ENCODE measurements around the gene CCDC171. TPM values are rescaled to one million over a fixed set of nuclear protein-coding genes. Genes with fewer than 3 reads are reported as not detected.
"Not testable (repeated sequence)": the region's sequence is repeated elsewhere in the genome, so short reads cannot be mapped to it uniquely, and the experiment has no call there.

Gene CCDC171
- total and polyA plus RNA-seq, 2 donors = 1.6 to 20.4 TPM

DNA sequence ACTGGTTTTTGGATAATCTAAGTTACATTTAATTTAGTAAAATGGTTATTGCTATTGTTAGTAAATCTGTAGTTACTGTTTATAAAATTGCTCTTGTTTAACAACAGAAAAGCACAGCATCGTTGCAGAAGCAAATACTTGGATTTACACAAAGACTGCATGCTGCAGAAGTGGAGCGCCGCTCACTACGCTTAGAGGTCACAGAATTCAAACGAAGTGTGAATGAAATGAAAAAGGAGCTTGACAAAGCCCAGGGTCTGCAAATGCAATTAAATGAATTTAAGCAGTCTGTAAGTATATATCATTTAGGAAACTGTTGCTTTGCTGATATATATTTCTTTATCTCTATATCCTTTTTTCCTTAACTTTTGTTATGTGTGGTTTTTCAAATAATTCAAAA lies 226.0 kb downstream of the CCDC171 start:
- DNase-seq (ENCODE audit: extremely low spot score) = no peak
- WGBS = 81% methylated on average over 5 of the region's 5 CpGs
- no peak overlapping the region for H3K27ac ChIP-seq (ENCODE audit: low read depth)

DNA sequence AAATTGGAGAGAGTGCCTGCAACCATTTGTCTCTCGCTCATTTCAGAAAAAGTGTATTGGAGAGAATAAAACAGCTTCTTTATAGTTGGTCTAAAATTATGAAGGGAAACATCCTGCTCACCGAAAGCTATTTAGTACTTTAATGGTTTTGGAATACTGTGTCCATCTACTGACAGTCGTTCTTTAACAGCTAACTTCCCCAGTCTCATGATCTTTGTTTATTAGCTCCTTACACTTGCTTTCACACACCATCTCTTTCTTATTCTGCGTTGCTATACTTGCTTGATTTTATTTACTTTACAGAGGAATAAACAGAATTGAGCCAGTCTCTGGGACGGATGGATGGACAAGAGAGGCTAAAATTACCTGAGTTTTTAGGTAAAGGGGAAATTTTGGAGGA lies 229.3 kb downstream of the CCDC171 start:
- no peak for DNase-seq (ENCODE audit: extremely low spot score)
- Histone ChIP-seq H3K4me1 (ENCODE audit: insufficient read depth) (no peaks in the 10 kb centered on the region), H3K4me3 (ENCODE audit: low read depth, low read length) (no peak overlapping the region), H3K27ac (ENCODE audit: low read depth) (no peak overlapping the region), H3K36me3 (ENCODE audit: insufficient read depth) (no peaks in the 10 kb centered on the region)
- 89% methylated on average over 5 of the region's 5 CpGs for WGBS

More for the DNA sequence above, 226.0 kb downstream of the CCDC171 start:
- H3K4me3 ChIP-seq (ENCODE audit: low read depth, low read length) = no peak overlapping the region
- no peaks in the 10 kb centered on the region for H3K36me3 ChIP-seq (ENCODE audit: insufficient read depth)
- no peaks in the 10 kb centered on the region for H3K4me1 ChIP-seq (ENCODE audit: insufficient read depth)

DNA sequence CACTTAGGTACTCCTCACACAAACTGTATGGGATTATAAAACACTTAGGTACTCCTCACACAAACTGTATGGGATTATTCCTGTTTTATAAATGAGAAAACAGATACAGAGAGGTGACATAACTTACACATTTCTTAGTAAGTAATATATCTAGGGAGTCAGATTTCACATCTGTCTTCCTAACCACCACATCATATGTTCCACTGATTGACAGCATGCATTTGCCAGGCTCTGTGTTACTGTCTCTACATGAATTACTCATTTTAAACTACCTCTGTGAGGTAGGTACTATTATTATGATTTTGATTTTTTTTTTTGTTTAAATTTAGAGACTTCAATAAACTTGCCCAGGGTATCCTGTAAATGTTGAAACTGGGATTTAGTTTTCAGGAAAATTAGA lies 232.7 kb downstream of the CCDC171 start:
- no peak for DNase-seq (ENCODE audit: extremely low spot score)
- Histone ChIP-seq H3K36me3 (ENCODE audit: insufficient read depth) (no peaks in the 10 kb centered on the region), H3K27ac (ENCODE audit: low read depth) (no peak overlapping the region), H3K4me1 (ENCODE audit: insufficient read depth) (no peaks in the 10 kb centered on the region), H3K4me3 (ENCODE audit: low read depth, low read length) (no peak overlapping the region)

DNA sequence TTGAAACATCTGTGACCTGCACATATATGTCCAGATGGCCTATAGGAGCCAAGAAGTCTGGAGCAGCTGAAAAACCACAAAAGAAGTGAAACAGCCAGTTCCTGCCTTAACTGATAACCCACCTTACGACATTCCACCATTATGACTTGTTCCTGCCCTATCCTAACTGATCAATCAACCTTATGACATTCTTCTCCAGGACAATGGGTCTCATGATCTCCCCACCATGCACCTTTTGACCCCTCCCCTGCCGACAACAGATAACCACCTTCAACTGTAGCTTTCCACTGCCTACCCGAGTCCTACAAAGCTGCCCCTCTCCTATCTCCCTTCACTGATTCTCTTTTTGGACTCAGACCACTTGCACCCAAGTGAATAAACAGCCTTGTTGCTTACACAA lies 233.8 kb downstream of the CCDC171 start:
- Histone ChIP-seq H3K36me3 (ENCODE audit: insufficient read depth) (no peaks in the 10 kb centered on the region), H3K27ac (ENCODE audit: low read depth) (no peak overlapping the region), H3K4me3 (ENCODE audit: low read depth, low read length) (no peak overlapping the region), H3K4me1 (ENCODE audit: insufficient read depth) (no peaks in the 10 kb centered on the region)
- 86% methylated on average over 3 of the region's 3 CpGs for WGBS
- DNase-seq (ENCODE audit: extremely low spot score) = no peak

DNA sequence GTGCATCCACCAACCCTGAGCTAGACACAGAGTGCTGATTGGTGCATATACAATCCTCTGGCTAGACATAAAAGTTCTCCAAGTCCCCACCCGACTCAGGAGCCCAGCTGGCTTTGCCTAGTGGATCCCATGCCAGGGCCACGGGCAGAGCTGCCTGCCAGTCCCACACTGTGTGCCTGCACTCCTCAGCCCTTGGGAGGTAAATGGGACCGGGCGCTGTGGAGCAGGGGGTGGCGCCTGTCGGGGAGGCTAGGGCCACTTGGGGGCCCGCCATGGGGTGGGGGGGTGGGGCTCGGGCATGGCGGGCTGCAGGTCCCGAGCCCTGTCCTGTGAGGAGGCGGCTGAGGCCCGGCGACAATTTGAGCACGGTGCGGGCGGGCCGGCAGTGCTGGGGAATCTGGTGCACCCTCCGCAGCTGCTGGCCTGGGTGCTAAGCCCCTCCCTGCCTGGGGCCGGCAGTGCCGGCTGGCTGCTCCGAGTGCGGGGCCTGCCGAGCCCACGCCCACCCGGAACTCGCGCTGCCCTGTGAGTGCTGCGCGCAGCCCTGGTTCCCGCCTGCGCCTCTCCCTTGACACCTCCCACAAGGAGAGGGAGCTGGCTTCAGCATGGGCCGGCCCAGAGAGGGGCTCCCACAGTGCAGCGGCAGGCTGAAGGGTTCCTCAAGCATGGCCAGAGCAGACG lies 257.5 kb downstream of the CCDC171 start:
- not testable (repeated sequence) for H3K4me3 ChIP-seq (ENCODE audit: low read depth, low read length); H3K4me1 ChIP-seq (ENCODE audit: insufficient read depth); H3K27ac ChIP-seq (ENCODE audit: low read depth); H3K36me3 ChIP-seq (ENCODE audit: insufficient read depth); DNase-seq (ENCODE audit: extremely low spot score)
- WGBS = 98% methylated on average over 34 of the region's 34 CpGs

DNA sequence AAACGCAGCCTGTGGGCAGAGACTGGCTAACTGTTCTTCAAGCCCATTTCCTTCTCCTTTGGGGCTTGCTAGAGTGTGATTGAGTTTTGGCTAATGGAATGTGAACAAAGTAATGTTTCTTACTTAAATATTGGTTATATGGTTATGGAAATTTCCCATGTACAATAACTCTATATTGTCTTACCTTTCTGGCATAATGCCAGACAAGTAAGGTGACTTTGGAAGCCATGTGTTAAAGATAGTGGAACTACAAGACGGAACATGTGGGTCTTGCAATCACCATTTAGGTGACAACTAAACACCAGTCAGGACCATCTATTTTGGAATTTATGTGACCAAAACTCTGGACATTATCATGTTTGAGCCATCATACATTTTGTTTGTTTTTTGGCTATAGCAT lies 260.2 kb downstream of the CCDC171 start:
- no peak overlapping the region for H3K27ac ChIP-seq (ENCODE audit: low read depth)
- no peaks in the 10 kb centered on the region for H3K4me1 ChIP-seq (ENCODE audit: insufficient read depth)
- 95% methylated on average over 2 of the region's 2 CpGs for WGBS
- no peak for DNase-seq (ENCODE audit: extremely low spot score)
- no peaks in the 10 kb centered on the region for H3K36me3 ChIP-seq (ENCODE audit: insufficient read depth)
- H3K4me3 ChIP-seq (ENCODE audit: low read depth, low read length) = no peak overlapping the region

GRCh38 chr9:15824310-15824709 lies 271.5 kb downstream of the CCDC171 start:
- H3K36me3 ChIP-seq (ENCODE audit: insufficient read depth) = no peaks in the 10 kb centered on the region
- DNase-seq (ENCODE audit: extremely low spot score) = no peak
- no peaks in the 10 kb centered on the region for H3K4me1 ChIP-seq (ENCODE audit: insufficient read depth)
- 81% methylated on average over 4 of the region's 4 CpGs for WGBS
- no peak overlapping the region for H3K27ac ChIP-seq (ENCODE audit: low read depth)
- H3K4me3 ChIP-seq (ENCODE audit: low read depth, low read length) = no peak overlapping the region

DNA sequence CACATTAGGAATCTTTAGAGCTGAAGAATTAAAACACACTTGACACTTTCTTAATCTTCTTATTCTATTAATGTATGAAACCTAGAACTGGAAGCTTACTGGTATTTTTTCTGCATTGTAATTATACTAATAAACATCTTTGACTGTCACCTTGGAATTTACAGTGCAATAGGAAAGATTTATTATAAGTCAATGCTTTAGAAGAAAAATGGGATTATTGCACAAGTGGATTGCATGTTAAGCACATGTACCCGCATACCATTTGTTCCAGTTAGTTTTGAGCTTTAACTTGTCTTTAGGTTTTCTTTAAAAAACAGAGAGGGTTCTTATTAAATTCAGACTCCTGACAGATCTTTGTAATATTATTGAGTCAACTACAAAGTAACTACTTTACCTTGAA lies 278.5 kb downstream of the CCDC171 start:
- no peak for DNase-seq (ENCODE audit: extremely low spot score)
- WGBS = 88% methylated on average over 1 of the region's 1 CpG
- no peaks in the 10 kb centered on the region for H3K36me3 ChIP-seq (ENCODE audit: insufficient read depth)
- H3K4me1 ChIP-seq (ENCODE audit: insufficient read depth) = no peaks in the 10 kb centered on the region
- no peak overlapping the region for H3K4me3 ChIP-seq (ENCODE audit: low read depth, low read length)
- H3K27ac ChIP-seq (ENCODE audit: low read depth) = no peak overlapping the region

DNA sequence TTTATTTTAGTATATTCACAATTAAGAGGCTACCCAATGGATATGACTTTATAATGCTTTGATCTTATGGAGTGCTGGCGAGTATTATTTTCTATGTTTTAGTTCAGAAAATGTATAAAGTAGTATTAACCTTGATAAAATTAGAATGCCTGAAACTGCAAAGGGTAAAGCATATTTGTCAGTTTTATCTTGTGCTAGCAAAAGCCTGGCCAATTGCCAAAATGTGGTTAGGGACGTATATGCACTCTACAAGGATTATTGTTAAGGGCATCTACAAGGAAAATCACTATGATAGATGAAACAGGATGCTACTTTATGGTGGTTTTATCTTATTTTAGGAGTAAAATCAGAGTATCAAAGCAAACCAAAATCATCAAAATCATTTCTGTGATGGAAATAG lies 281.7 kb downstream of the CCDC171 start:
- 62% methylated on average over 2 of the region's 2 CpGs for WGBS
- no peak for DNase-seq (ENCODE audit: extremely low spot score)
- Histone ChIP-seq H3K4me3 (ENCODE audit: low read depth, low read length) (no peak overlapping the region), H3K4me1 (ENCODE audit: insufficient read depth) (no peaks in the 10 kb centered on the region), H3K27ac (ENCODE audit: low read depth) (no peak overlapping the region), H3K36me3 (ENCODE audit: insufficient read depth) (no peaks in the 10 kb centered on the region)

- no peak for DNase-seq (ENCODE audit: extremely low spot score)
- WGBS = 2% methylated on average over 4 of the region's 4 CpGs
- Histone ChIP-seq H3K4me3 (ENCODE audit: low read depth, low read length) (no peak overlapping the region), H3K4me1 (ENCODE audit: insufficient read depth) (no peaks in the 10 kb centered on the region), H3K36me3 (ENCODE audit: insufficient read depth) (no peaks in the 10 kb centered on the region), H3K27ac (ENCODE audit: low read depth) (no peak overlapping the region)
Measured at GRCh38 chr9:15837079-15837679, 284.3 kb downstream of the CCDC171 start.

- no peaks in the 10 kb centered on the region for H3K4me1 ChIP-seq (ENCODE audit: insufficient read depth)
- DNase-seq (ENCODE audit: extremely low spot score) = no peak
- WGBS = 80% methylated on average over 3 of the region's 3 CpGs
- no peak overlapping the region for H3K27ac ChIP-seq (ENCODE audit: low read depth)
- H3K36me3 ChIP-seq (ENCODE audit: insufficient read depth) = no peaks in the 10 kb centered on the region
- no peak overlapping the region for H3K4me3 ChIP-seq (ENCODE audit: low read depth, low read length)
Measured at GRCh38 chr9:15842051-15842450, 289.2 kb downstream of the CCDC171 start.

GRCh38 chr9:15843316-15843715 lies 290.5 kb downstream of the CCDC171 start:
- H3K4me3 ChIP-seq (ENCODE audit: low read depth, low read length) = no peak overlapping the region
- no peak for DNase-seq (ENCODE audit: extremely low spot score)
- no peaks in the 10 kb centered on the region for H3K36me3 ChIP-seq (ENCODE audit: insufficient read depth)

DNA sequence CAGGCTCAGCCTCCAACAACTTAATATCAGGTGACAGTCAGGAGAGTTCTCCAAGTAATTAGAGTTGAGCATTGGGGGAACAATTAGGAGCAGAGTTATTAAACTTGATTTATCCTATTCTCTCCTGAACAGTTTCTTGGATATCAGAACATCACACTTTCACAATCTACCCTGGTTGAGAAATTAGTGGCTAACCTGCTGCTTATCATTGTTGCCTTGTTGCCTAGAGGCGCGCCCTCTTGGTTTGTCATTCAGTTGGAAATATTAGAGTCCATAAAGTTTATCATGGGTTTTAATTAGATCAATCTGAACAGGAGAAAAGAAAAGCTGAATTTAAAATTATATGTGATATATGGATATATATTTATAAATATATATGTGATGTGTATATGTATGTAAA lies 291.1 kb downstream of the CCDC171 start:
- 99% methylated on average over 2 of the region's 2 CpGs for WGBS
- Histone ChIP-seq H3K4me3 (ENCODE audit: low read depth, low read length) (no peak overlapping the region), H3K36me3 (ENCODE audit: insufficient read depth) (no peaks in the 10 kb centered on the region), H3K27ac (ENCODE audit: low read depth) (no peak overlapping the region), H3K4me1 (ENCODE audit: insufficient read depth) (no peaks in the 10 kb centered on the region)
- no peak for DNase-seq (ENCODE audit: extremely low spot score)

More at GRCh38 chr9:15843316-15843715, 290.5 kb downstream of the CCDC171 start:
- Histone ChIP-seq H3K27ac (ENCODE audit: low read depth) (no peak overlapping the region), H3K4me1 (ENCODE audit: insufficient read depth) (no peaks in the 10 kb centered on the region)

- no peak overlapping the region for H3K27ac ChIP-seq (ENCODE audit: low read depth)
- no peak overlapping the region for H3K4me3 ChIP-seq (ENCODE audit: low read depth, low read length)
- H3K36me3 ChIP-seq (ENCODE audit: insufficient read depth) = no peaks in the 10 kb centered on the region
- H3K4me1 ChIP-seq (ENCODE audit: insufficient read depth) = no peaks in the 10 kb centered on the region
- WGBS = 86% methylated on average over 6 of the region's 6 CpGs
- DNase-seq (ENCODE audit: extremely low spot score) = no peak
Measured at GRCh38 chr9:15846611-15847010, 293.8 kb downstream of the CCDC171 start.
